ENCODE data around the gene XXYLT1. TPM values are rescaled to one million over a fixed set of nuclear protein-coding genes. Genes with fewer than 3 reads are reported as not detected.

XXYLT1 gene
- total and polyA plus RNA-seq, 10 of the 15 experiments (the other 5 are each of a cell fraction or from before 2014, with no cell fraction given), result 1.2 to 14.2 (median 9.3) TPM

GRCh38 chr3:195240939-195241338, 30.0 kb downstream of the XXYLT1 start (continued):
- TF ChIP-seq RCOR1 (conservative IDR thresholded peaks at IDR 0.05; ENCODE audit: low read depth, low read length), result no peak
- TF ChIP-seq SKIL (IDR thresholded peaks at IDR 0.05; ENCODE audit: low read depth, poor library complexity, severe bottlenecking), result no peak
- TF ChIP-seq STAT3 (IDR thresholded peaks at IDR 0.05; ENCODE audit: low read depth, low read length), result no peak
- no peak for TF ChIP-seq YBX1 (IDR thresholded peaks at IDR 0.05)
- no peak for TF ChIP-seq YY1 (IDR thresholded peaks at IDR 0.05; ENCODE audit: low read depth, low read length)
- TF ChIP-seq MYC (IDR thresholded peaks at IDR 0.05; ENCODE audit: insufficient read depth, insufficient read length, insufficient replicate concordance, low read length, severe bottlenecking), result no peak
- TF ChIP-seq SMC3 (IDR thresholded peaks at IDR 0.05; ENCODE audit: borderline replicate concordance, low read length), result no peak
- no peak for TF ChIP-seq BRCA1 (IDR thresholded peaks at IDR 0.05; ENCODE audit: low read depth, low read length)

- no peak for TF ChIP-seq CHD1 (IDR thresholded peaks at IDR 0.05; ENCODE audit: low read depth, low read length)
- TF ChIP-seq NKRF (conservative IDR thresholded peaks at IDR 0.05), result no peak
- TF ChIP-seq GATAD2B (conservative IDR thresholded peaks at IDR 0.05; ENCODE audit: low read depth), result no peak
- no peaks in the 10 kb centered on the region for H3K4me1 ChIP-seq (ENCODE audit: control insufficient read depth, insufficient read depth, low read length)
- ATAC-seq (no peak), FAIRE-seq (no peak), DNase-seq (ENCODE audit: low read depth, low spot score) (no peak)
- H3K79me2 ChIP-seq (ENCODE audit: control insufficient read depth, insufficient read depth, low read length), result no peaks in the 10 kb centered on the region
- no peak overlapping the region for H2AFZ ChIP-seq (ENCODE audit: control insufficient read depth, low read depth, low read length)
- H4K20me1 ChIP-seq (ENCODE audit: control insufficient read depth, insufficient read depth), result no peaks in the 10 kb centered on the region
- no peaks in the 10 kb centered on the region for H3K27me3 ChIP-seq (replicated peaks in 1 of 2; ENCODE audit: control insufficient read depth in 2 of 2, insufficient read depth in 2 of 2, low read length in 1 of 2)
- H3K27ac ChIP-seq (ENCODE audit: control insufficient read depth, insufficient read depth), result no peak overlapping the region
- H3K36me3 ChIP-seq (ENCODE audit: control insufficient read depth in 2 of 2, insufficient read depth in 2 of 2, low read length in 1 of 2), result no peaks in the 10 kb centered on the region
- CTCF ChIA-PET, result interaction anchor here (2.0 kb wide), 1 partner anchor 9 kb away, joined by 5 read pairs; no protein-coding TSS in a partner anchor
- H3K9ac ChIP-seq (ENCODE audit: control insufficient read depth, insufficient read depth, low read length), result no peak overlapping the region
- no peak overlapping the region for H3K4me2 ChIP-seq (ENCODE audit: control insufficient read depth, insufficient read depth)
- in situ Hi-C loops (cut with MboI) (no loop called here), intact Hi-C loops (cut with micrococcal nuclease; ENCODE audit: unreplicated experiment) (no loop called here)
- SMC1A ChIA-PET (ENCODE audit: uncharacterized antibody, unreplicated experiment), result interaction anchor here (1.3 kb wide), 1 partner anchor 12 kb away, joined by 3 read pairs; no protein-coding TSS in a partner anchor
- POLR2A ChIA-PET, result no interaction called here
- BruUV-seq (replicated peaks), result no TSS peak
- H3K9me3 ChIP-seq (replicated peaks; ENCODE audit: control insufficient read depth, insufficient read depth, low read length), result peaks cover 12% of the 10 kb centered on the region; the same call in 2 of the 3 replicates
- no peak overlapping the region for H3K4me3 ChIP-seq
- RAD21 ChIA-PET (ENCODE audit: unreplicated experiment), result no interaction called here
- 98% methylated on average over 15 of the region's 15 CpGs for WGBS (ENCODE audit: insufficient coverage, insufficient replicate concordance, low lambda C conversion rate, missing lambda C conversion rate)
These were observed 30.7 kb downstream of the XXYLT1 start for GRCh38 chr3:195240171-195240701.
